RWPE1 (cell line): ENCODE measurements around the gene ACAN.

Experiments
- CTCF ChIA-PET: fragments of 350-600 bp; sonication (Branson Sonifier 250); formaldehyde crosslinking; extraction: SDS; loops from one replicate; lab custom pipeline; 2021; lab: Yijun Ruan, JAX
- POLR2A ChIA-PET: fragments of 400-600 bp; formaldehyde crosslinking; extraction: SDS; loops from one replicate; lab custom pipeline; 2020; ENCODE audit warnings: antibody characterized with exemption; ENCODE audit not compliant: low non-redundant PET; lab: Yijun Ruan, JAX
- DNase-seq: peaks from one replicate; pipeline ENCODE4 v3.0.0; 2012; ENCODE audit warnings: low spot score
- H3K27ac ChIP-seq: fragments of 450-650 bp; 2 replicates; pipeline ENCODE4 v1.5.1; 2017
- TF ChIP-seq, protein P1 (sequence below): fragments of 450-650 bp; conservative IDR thresholded peaks from 2 replicates; pipeline ENCODE4 v1.5.1; 2017; ENCODE audit warnings: low read depth, mild to moderate bottlenecking

ACAN gene

DNA sequence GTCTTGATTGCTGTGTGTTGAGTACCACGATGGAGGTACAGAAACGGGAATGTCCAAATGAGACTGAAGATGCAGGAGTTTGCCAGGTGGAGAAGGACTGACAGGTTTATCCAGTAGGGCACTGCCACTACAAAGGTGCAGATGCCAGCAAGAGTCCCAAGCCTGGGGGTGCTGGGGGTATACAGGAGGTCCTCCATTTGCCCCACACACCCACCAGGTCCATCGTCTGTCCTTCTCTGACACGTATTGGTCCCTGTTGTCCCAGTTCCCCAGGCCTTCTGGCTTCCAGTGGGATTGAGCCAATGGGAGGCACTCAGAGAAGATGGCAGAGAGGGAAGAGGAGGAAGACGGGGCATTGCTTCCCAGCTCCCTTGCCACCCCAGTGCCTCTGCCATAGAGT lies 85.5 kb downstream of the ACAN start:
- TF ChIP-seq, protein P1, sequence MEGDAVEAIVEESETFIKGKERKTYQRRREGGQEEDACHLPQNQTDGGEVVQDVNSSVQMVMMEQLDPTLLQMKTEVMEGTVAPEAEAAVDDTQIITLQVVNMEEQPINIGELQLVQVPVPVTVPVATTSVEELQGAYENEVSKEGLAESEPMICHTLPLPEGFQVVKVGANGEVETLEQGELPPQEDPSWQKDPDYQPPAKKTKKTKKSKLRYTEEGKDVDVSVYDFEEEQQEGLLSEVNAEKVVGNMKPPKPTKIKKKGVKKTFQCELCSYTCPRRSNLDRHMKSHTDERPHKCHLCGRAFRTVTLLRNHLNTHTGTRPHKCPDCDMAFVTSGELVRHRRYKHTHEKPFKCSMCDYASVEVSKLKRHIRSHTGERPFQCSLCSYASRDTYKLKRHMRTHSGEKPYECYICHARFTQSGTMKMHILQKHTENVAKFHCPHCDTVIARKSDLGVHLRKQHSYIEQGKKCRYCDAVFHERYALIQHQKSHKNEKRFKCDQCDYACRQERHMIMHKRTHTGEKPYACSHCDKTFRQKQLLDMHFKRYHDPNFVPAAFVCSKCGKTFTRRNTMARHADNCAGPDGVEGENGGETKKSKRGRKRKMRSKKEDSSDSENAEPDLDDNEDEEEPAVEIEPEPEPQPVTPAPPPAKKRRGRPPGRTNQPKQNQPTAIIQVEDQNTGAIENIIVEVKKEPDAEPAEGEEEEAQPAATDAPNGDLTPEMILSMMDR: no peak
- ChIA-PET CTCF (interaction anchor here (0.7 kb wide), 1 partner anchor 28 kb away, joined by 3 read pairs; no protein-coding TSS in a partner anchor), POLR2A (no interaction called here)
- DNase-seq: no peak
- H3K27ac ChIP-seq: no peak overlapping the region

DNA sequence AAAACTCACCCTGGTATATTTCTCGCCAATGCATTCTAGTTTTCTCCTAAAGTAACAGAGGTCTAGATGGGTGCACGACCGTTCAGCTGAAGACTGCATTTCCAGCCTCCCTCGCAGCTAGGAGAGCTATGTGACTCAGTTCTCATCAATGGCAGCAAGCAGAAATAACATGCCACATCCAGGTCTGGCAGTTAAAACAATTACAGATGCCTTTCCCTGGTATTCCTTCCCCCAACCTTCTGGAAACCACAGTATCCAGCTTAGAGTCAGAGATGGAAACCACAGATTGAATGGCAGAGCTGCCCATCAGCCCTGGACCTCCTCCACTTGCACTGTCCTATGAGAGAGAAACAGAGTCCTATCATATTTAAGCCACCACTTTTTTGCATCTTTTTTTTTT lies 87.3 kb downstream of the ACAN start:
- ChIA-PET POLR2A (no interaction called here), CTCF (interaction anchor here (0.6 kb wide), 2 partner anchors 144 to 234 kb away, joined by 3 to 6 read pairs; no protein-coding TSS in a partner anchor)
- no peak overlapping the region for H3K27ac ChIP-seq
- DNase-seq: no peak
- TF ChIP-seq, protein P1: no peak

DNA sequence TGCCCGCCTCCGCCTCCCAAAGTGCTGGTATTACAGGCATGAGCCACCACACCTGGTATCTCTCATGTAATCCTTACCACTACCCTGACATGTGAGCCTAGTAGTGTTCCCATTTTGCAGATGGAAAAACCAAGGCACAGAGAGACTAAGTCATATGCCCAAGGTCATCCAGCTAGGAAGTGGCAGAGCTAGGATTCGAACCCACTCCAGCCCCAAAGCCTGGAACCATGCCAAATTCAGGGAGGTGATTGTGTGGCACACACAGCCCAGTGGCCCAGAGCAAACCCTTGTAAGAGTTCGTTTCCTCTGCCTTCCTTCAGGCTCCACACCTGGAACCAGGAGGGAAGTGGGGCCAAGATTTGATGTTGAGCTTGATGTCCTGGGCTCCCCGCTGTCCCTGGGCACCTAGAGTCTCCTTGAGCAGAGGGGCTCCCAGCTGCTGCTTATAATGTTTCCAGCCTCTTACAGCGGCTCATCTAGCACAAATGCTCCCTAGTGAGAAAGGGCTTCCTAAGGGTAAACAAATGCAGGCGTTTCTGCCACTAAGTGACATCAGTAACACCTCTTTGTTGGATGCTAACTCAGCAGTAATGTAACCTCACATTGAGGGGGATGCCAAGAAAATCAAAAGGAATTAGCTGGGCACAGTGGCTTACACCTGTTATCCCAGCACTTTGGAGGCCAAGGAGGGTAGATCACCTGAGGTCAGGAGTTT lies 88.5 kb downstream of the ACAN start:
- ChIA-PET POLR2A (no interaction called here), CTCF (interaction anchor here (0.6 to 1.1 kb wide), 2 partner anchors 10 to 234 kb away, joined by 3 to 4 read pairs; no protein-coding TSS in a partner anchor)
- H3K27ac ChIP-seq: no peak overlapping the region
- DNase-seq: no peak
- TF ChIP-seq, protein P1: no peak

DNA sequence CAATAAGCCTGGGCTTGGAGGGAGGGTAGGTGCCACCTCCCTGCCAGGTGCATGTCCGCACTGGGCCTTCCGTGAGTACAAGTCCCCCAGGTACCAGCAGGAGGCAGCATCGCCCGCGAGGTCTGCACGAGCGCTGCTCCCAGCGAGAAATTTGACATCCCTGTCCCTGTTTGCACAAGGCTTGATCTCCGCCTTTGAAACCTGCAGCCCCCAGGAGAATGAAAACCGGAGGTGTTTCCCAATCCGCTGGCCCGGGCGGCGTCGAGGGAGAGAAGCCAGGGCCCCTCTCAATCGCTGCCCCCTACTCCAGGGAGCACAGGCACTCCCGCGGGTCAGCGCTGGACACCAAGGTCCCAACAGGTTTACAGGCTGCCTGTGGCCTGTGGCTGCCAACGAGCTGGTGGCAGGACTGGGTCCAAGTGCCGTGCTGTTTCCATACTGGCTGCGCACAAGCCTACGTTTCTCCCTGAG lies 91.1 kb downstream of the ACAN start:
- no peak overlapping the region for H3K27ac ChIP-seq
- CTCF ChIA-PET: interaction anchor here (0.8 to 1.4 kb wide), 3 partner anchors 10 to 237 kb away, joined by 3 to 5 read pairs (median 4); no protein-coding TSS in a partner anchor
- TF ChIP-seq, protein P1: peak; percentile 86
- POLR2A ChIA-PET: no interaction called here
- peak; percentile 54 for DNase-seq

DNA sequence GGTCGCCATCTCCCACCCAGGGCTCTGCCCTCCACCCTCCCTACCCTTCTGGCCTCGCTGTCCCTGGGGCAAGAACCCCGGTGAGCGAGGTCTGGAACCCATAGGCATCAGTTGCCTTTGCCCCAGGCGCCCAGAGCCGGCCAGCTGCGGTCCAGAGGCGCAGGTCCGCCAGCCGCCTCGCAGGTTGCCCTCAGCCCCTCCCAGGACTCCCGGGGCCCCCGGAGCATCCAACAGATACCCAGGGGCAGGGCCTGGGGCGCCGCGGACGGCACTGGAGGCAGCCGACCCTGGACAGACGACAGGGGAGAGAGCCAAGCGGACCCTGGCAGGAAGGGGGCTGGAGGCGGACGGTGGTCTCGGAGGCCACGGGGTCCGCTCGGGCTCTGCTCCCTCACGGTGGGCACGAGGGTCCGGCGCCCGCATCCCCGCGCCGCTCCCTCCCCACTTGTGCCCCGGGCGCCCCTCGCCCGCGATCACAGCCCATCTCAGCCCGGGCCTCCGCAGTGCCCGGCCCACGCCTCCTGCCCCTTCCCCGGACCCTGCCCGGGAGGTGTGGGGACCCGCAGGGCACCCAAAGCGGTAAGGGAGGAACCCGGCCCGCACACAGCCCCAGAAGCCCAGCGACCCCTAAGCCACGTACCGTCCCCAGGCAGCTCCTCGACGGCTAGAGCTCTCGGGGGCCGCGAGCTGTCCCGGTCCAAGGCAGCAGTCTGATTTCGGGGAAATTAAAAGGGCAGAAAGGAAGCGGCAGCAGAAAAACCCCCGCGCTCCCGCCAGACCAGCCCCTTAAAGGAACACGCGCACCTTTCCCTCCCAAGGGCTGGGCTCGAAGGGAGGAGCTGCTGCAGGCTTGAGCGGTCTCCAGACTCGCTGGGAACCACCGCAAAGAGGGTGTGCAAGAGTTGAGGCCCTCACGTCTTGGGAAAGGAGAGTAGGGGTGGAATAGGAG lies 91.9 kb downstream of the ACAN start, which contains the start of gene HAPLN3:
TSS of gene HAPLN3 (minus strand) at position 726 of the 949 bp plus-strand sequence. CDS start 8,246 bp downstream, outside the sequence.
- DNase-seq: peak; percentile 64
- ChIA-PET CTCF (interaction anchor here (0.8 to 1.4 kb wide), 3 partner anchors 10 to 238 kb away, joined by 3 to 4 read pairs (median 3); no protein-coding TSS in a partner anchor), POLR2A (no interaction called here)
- TF ChIP-seq, protein P1: no peak
- H3K27ac ChIP-seq: peak within 1 kb of the TSS; percentile 67
